Measurements from ENCODE around the gene ZNF835. TPM values are rescaled to one million over a fixed set of nuclear protein-coding genes. Genes with fewer than 3 reads are reported as not detected.

The ZNF835 gene
- polyA plus RNA-seq, 3 donors = 3.5 to 4.7 (median 4.4) TPM

DNA sequence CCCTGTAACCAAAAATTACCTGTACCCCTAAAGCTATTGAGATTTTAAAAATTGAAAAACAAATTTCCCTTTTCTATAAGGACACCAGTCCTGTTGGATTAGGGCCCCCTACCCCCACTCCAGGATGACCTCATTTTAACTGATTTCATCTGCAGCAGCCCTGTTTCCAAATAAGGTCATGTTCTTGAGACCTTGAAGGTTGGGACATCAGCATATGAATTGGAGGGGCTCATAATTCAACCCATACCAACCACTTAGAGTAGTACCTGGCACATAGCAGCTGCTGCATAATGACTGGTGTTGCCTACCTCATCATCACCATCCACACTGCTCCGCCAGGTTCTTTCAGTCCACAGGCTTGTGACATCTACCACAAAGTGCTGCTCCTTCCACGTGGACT lies 58.8 kb downstream of the ZNF835 start:
- no peak for DNase-seq (ENCODE audit: extremely low read depth in 1 of 11, low read depth in 9 of 11, low spot score in 4 of 11)

Other genes starting within 250 kb of the ZNF835 start
- 10 to 100 TPM; 18.7 to 23.4 (median 20.7) TPM for gene ZNF667, start 194.4 kb downstream of the ZNF835 start, polyA plus RNA-seq (ENCODE audit: insufficient read length in 3 of 3)
- 10 to 100 TPM; 20.1 to 32.6 (median 21.2) TPM for gene ZNF471, start 163.9 kb downstream of the ZNF835 start, polyA plus RNA-seq (ENCODE audit: insufficient read length in 3 of 3)
- gene ZFP28, start 132.8 kb downstream of the ZNF835 start, polyA plus RNA-seq (ENCODE audit: insufficient read length in 3 of 3) = 10 to 100 TPM; 13.6 to 16.8 (median 14.4) TPM
- gene ZNF470, start 104.3 kb downstream of the ZNF835 start, polyA plus RNA-seq (ENCODE audit: insufficient read length in 3 of 3) = 10 to 100 TPM in 2 of 3 donors, 1 to 10 TPM in 1; 8.5 to 11.9 (median 10.9) TPM
- 10 to 100 TPM in 1 of 3 donors, 1 to 10 TPM in 2; 8.4 to 10.5 (median 9.4) TPM for gene ZNF71, start 76.5 kb downstream of the ZNF835 start, polyA plus RNA-seq (ENCODE audit: insufficient read length in 3 of 3)
- gene SMIM17, start 28.6 kb downstream of the ZNF835 start, polyA plus RNA-seq (ENCODE audit: insufficient read length in 3 of 3) = 1 to 10 TPM; 1.3 to 2.1 (median 1.8) TPM
- 100 to 1,000 TPM in 1 of 3 donors, 10 to 100 TPM in 2; 80.8 to 101 (median 85.0) TPM for gene PEG3, start 169.0 kb upstream of the ZNF835 start, polyA plus RNA-seq (ENCODE audit: insufficient read length in 3 of 3)
- gene ZIM2, start 169.0 kb upstream of the ZNF835 start, polyA plus RNA-seq (ENCODE audit: insufficient read length in 3 of 3) = 1 to 10 TPM; 1.5 to 3.2 (median 1.8) TPM